HG02763 (cell line): Measurements from ENCODE around the gene BTN2A1.
"Not testable (repeated sequence)": the region's sequence is repeated elsewhere in the genome, so short reads cannot be mapped to it uniquely, and the experiment has no call there.

ENCODE experiments used
- ATAC-seq: cut with Tn5 transposase; IDR thresholded peaks from one replicate; pipeline ENCODE4 v1.9.1; 2021; ENCODE audit warnings: mild to moderate bottlenecking, moderate library complexity; ENCODE audit not compliant: unreplicated experiment

The BTN2A1 gene

GRCh38 chr6:26457806-26458688 is at the start of gene BTN2A1:
BTN2A1 (plus strand) TSS chr6:26457955; CDS start chr6:26458637, 682 bp downstream.
- peak; percentile 93 for ATAC-seq

GRCh38 chr6:26408828-26409730 is 48.7 kb upstream of the BTN2A1 start:
- no peak for ATAC-seq

- no peak for ATAC-seq
Measured at GRCh38 chr6:26411751-26412150, 46.0 kb upstream of the BTN2A1 start.

GRCh38 chr6:26412228-26412627 is 45.5 kb upstream of the BTN2A1 start:
- ATAC-seq, result no peak

GRCh38 chr6:26412954-26413353 is 44.8 kb upstream of the BTN2A1 start:
- ATAC-seq, result no peak

- no peak for ATAC-seq
Measured at GRCh38 chr6:26414281-26414680, 43.5 kb upstream of the BTN2A1 start.

GRCh38 chr6:26415036-26415614 is 42.6 kb upstream of the BTN2A1 start:
- no peak for ATAC-seq

GRCh38 chr6:26415791-26416190 is 42.0 kb upstream of the BTN2A1 start:
- no peak for ATAC-seq

GRCh38 chr6:26416288-26416687 is 41.5 kb upstream of the BTN2A1 start:
- ATAC-seq, result no peak

- not testable (repeated sequence) for ATAC-seq
Measured at GRCh38 chr6:26418077-26418476, 39.7 kb upstream of the BTN2A1 start.

- not testable (repeated sequence) for ATAC-seq
Measured at GRCh38 chr6:26418795-26419194, 39.0 kb upstream of the BTN2A1 start.

- ATAC-seq, result no peak
Measured at GRCh38 chr6:26420688-26421171, 37.0 kb upstream of the BTN2A1 start.

- peak; percentile 87 for ATAC-seq
Measured at GRCh38 chr6:26421259-26422144, 36.3 kb upstream of the BTN2A1 start.

- no peak for ATAC-seq
Measured at GRCh38 chr6:26422329-26422728, 35.4 kb upstream of the BTN2A1 start.

GRCh38 chr6:26426691-26427450 is 30.9 kb upstream of the BTN2A1 start:
- ATAC-seq, result no peak

- ATAC-seq, result no peak
Measured at GRCh38 chr6:26427451-26427809, 30.3 kb upstream of the BTN2A1 start.

GRCh38 chr6:26428206-26428605 is 29.5 kb upstream of the BTN2A1 start:
- ATAC-seq, result no peak

- ATAC-seq, result no peak
Measured at GRCh38 chr6:26430787-26431186, 27.0 kb upstream of the BTN2A1 start.
